ENCODE data around the gene OR2D2. TPM values are rescaled to one million over a fixed set of nuclear protein-coding genes. Genes with fewer than 3 reads are reported as not detected.
"Not testable (repeated sequence)": the region's sequence is repeated elsewhere in the genome, so short reads cannot be mapped to it uniquely, and the experiment has no call there.

The OR2D2 gene, protein sequence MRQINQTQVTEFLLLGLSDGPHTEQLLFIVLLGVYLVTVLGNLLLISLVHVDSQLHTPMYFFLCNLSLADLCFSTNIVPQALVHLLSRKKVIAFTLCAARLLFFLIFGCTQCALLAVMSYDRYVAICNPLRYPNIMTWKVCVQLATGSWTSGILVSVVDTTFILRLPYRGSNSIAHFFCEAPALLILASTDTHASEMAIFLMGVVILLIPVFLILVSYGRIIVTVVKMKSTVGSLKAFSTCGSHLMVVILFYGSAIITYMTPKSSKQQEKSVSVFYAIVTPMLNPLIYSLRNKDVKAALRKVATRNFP
- 0.07 and 0.18 TPM in 2 replicates for total RNA-seq

DNA sequence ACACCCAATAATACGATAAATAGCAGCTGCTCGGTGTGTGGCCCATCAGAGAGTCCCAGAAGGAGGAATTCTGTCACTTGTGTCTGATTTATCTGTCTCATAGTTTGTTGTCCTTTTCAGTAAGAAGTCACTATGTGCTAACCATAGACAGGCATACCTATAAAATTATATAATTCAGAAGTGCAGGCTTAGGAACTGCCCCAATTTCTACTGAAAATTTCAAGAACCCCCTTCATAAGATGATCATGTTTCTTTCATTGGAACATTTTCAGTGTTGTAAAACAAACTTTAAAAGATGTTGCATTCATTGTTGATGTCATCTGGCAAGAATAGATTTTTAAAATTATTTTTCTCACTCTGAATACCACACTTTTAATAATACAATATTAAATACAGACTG lies at the start of gene OR2D2:
OR2D2 (minus strand) TSS at position 101 of the 400 bp plus-strand sequence; CDS start at position 101, 0 bp downstream.
- DNase-seq (ENCODE audit: low read depth, low spot score), result no peak

DNA sequence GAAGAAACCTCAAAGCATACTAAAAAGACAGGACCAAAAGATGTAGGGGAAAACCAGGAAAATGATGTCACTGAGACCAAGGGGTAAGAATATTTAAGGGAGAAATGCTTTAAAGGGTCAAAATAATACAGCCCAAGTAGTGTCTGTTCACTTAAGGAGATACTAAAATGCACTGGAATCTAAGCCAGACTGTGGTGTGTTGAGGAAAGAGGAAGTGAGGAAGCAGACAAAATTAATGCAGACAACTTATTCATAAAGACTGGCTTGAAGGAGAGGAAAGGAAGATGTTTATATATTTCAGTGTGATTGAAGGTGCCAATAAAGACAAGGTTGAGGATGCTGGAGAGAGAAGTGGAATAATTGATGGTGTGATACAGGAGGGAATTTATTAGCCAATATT lies 49.7 kb upstream of the OR2D2 start:
- no peak for DNase-seq (ENCODE audit: low read depth, low spot score)

DNA sequence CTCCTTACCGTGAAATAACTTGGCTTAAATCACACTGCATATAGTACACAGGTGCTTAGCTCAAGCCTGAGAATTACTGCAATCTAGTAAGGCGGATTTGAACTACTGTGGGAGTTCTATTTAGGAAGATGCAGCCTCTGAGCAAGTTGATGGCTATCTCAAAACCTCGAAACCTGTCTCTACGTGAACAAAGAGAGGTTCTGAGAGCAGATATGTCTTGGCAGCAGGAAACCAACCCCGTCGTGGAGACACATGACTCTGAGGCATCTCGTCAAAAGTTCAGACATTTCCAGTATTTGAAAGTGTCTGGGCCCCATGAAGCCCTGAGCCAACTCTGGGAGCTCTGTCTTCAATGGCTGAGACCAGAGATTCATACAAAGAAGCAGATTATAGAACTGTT lies 39.8 kb upstream of the OR2D2 start:
- DNase-seq (ENCODE audit: low read depth, low spot score), result no peak

DNA sequence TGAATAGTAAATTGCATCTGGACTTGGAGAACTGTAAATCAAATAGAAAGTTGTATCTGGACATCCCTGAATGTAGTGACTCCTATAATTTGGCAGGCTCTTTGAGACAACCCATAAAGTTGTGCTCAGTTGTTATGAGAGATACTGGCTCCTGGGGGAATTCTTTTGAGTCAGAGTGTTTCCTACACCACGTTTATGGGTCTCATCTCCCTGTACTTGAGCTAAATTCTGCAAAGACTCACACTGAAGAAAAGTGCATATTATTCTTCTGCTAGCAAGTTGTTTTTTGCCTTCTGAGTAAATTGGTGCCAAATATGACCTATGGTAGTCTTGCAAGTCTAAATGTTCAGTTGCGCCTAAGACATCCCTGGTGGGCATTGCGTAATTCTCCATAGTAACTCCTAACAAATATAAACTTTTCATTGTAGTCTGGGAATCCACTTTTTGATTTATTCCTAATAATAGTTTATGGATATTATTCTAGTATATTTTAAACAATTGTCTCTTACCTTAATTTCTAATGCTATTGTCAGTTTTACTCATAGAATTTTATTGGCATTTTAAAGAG lies 38.9 kb upstream of the OR2D2 start:
- no peak for DNase-seq (ENCODE audit: low read depth, low spot score)

DNA sequence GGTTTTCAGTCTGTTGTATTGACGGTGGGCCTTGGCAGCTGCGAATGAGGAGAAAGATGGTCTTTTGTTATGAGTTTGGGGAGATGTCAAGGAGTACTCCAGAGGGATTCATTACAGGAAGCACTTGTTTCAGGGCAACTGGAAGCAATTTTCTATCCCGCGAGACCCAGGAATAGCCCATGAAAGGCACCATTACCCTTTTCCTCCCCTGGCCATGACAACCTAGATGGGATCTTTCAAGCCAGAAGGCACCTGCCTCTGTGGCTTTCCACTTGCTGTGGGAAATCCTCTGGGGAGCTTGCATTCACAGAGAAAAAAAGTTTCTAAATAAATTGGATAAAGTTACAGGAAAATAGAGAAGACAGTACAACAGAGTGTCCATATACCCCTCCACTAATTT lies 36.6 kb upstream of the OR2D2 start:
- DNase-seq (ENCODE audit: low read depth, low spot score), result no peak

DNA sequence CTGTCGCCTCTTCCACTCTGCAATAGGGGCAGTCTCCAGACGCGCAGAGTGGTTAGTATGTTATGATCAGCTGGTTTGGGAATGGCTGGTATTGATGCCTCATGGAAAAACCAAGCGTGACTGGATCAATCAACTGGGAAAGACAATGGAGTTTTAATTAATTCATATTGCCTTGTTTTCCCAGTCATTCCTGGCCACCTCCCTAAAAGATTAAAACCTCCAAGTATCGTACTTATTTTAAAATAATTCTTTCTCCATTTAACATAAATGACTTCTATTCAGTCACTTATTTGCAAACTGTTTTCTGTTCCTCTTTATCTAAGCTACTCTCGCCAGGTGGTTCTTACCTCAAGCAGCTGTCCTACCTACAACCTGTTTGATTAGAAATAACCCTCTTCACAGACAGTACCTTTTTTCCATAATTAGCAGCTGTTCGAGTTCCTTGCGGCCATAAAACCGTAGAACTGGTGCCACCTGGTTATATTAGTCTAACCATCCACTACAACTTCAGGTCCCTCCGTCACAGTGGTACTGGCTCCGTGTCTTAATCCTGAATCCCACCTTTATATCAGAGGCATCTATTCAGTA lies 34.8 kb upstream of the OR2D2 start:
- no peak for DNase-seq (ENCODE audit: low read depth, low spot score)

DNA sequence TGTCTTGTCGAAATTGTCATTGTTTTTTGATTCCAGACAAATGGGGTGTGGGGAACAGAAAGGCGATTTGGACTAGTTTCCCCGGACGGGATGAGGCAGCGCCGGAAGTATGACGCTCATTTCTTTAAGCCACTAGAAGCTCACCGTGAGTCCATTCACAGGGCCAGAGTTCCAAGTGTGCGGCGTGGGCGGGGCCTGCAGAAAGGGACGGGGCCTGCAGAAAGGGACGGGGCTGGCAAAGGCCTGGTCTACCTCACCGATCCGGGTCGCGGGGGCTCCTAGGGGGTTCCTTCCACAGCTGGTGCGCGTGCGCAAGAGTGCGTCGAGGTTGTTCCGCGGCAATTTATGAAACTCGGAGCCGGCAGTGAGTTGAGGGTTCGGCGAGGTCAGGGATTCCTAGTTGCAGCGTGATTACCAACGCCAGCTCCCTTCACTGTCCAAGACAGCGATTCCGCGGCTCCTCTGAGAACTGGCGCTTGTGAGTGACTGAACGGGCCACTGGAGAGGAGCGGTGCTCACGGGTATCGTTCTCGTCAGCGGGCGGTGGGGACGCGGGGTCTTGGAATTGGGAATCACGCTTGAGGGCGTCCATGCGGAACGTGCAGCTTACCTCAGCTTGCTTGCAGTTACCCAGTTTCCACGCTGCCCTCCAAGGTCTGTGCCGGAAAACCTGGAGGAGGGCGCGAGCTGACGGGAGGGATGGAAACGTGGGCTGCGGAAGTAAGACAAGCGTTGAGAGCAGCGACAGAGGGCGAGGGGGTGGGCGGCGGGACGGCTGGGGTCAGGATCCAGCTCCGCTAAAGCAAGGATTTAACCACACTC lies 34.1 kb upstream of the OR2D2 start, which contains the start of gene ZNF215:
ZNF215 (plus strand) TSS at position 219 of the 822 bp plus-strand sequence. CDS start 5,847 bp downstream, outside the sequence.
- DNase-seq (ENCODE audit: low read depth, low spot score), result peak; percentile 22

DNA sequence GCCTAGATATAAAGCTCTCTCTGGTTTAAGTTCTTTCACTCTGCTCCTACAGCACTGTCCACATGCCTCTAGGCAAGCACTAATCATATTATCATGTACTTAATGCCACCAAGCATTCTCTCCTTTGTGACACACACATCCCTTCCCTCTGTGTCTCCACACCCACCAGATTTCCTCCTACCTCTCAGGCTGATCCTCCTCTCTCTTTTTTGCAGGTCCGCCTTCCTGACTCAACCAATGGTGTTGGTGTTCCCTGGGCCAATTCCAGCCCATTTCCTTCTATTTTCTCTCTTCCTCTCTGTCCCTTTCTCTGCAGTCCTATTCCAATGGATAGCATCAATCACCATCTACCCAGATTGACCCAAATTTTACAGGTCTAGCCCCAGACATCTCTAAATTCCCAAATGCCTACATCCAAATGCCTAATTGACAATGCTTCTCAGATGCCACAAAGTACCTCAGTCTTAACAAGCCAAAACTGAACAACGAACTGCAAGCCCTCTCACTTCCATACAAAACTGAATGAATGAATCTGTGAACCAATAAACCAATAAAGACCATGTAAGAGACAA lies 33.4 kb upstream of the OR2D2 start:
- no peak for DNase-seq (ENCODE audit: low read depth, low spot score)

DNA sequence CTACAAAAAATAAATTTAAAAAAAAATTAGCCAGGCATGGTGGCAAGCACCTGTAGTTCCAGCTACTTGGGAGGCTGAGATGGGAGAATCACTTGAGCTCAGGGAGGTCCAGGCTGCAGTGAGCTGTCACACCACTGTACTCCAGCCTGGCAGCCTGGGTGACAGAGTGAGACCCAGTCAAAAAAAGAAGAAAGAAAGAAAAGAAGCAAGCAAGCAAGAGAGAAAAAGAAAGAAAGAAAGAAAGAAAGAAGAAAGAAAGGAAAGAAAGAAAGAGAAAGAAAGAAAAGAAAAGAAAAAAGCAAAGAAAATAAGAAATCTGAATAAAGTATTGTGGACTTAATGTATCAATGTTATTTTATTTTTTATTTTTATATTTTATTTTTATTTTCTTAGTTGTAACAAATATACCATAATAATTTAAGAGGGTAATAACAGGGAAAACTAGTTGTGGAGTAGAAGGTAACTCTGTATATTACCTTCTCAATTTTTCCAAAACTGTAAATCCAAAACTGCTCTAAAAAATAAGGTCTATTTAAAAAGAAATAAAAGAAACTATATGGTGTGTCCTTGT lies 32.8 kb upstream of the OR2D2 start:
- DNase-seq (ENCODE audit: low read depth, low spot score), result no peak

DNA sequence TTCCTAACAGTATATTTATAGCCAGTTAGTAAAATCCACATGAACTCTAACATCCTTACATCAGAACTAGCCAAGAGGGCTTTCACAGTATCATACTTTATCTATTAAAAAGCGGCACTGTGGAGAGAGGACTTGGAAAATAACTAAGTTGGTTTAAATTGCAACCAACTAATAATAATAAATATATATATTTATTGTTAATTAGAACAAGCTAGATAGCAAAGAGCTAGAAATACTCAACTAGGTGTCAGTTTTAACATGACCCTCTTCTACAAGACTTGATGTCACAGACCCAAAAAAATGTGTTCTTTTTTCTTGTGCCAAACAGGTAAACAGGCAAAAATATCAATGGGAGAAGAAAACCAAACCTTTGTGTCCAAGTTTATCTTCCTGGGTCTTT lies 28.4 kb upstream of the OR2D2 start, which contains the start of gene OR2D3:
OR2D3 (plus strand) TSS at position 301 of the 400 bp plus-strand sequence; CDS start at position 301, 0 bp downstream.
- no peak for DNase-seq (ENCODE audit: low read depth, low spot score)

DNA sequence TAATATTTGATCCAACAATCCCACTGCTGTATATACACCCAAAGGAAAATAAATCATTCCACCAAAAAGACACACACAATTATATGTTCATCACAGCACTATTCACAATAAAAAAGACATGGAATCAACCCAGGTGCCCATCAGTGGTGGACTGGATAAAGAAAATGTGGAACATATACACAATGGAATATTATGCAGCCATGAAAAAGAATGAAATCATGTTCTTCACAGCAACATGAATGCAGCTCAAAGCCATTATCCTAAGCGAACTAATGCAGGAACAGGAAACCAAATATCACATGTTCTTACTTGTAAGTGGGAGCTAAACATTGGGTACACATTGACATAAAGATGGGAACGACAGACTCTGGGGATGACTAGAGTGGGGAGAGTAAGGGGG lies 27.4 kb upstream of the OR2D2 start:
- DNase-seq (ENCODE audit: low read depth, low spot score), result no peak

DNA sequence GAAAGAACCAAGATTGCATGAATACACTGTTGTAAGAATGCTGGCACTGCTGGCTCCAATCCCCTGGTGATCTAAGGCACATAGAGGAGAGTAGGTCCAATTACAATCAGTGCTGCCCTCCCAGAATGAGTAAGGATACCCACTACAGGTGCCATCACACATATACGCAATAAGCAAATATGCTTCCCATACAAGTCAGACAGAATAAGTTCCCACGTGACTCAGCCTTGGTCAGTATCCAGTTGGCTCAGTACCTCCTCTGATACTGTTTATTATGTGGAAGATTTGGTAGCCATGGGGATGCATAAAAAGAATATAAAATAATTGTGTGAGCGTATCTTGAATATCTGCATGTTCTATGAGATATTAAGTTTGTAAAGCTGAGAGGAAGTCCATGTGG lies 19.6 kb upstream of the OR2D2 start:
- peak; percentile 29 for DNase-seq (ENCODE audit: low read depth, low spot score)

DNA sequence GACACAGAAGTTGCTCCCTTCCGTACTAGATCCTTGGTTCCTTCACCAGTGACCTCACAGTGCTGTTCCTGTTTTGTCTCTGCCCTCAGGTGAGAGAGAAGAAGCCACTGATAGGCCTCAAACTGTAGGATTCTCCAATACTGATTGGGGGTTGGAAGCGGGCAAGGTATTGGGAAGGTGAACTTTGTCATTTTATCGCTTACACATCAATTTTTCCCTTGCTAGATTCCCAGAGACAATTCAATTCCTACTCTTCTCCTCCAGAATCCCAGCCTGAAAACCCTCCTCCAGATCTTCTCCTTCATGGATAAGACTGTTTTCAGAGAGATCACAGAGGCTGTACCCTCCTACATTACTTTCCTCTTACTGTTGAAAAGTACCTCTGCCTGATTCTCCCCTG lies 19.1 kb upstream of the OR2D2 start:
- DNase-seq (ENCODE audit: low read depth, low spot score), result no peak

DNA sequence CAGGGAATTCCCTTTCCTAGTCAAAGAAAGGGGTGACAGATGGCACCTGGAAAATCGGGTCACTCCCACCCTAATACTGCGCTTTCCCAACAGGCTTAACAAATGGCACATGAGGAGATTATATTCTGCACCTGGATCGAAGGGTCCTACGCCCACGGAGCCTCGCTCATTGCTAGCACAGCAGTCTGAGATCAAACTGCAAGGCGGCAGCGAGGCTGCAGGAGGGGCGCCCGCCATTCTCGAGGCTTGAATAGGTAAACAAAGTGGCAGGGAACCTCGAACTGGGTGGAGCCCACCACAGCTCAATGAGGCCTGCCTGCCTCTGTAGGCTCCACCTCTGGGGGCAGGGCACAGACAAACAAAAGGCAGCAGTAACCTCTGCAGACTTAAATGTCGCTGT lies 12.5 kb upstream of the OR2D2 start:
- not testable (repeated sequence) for DNase-seq (ENCODE audit: low read depth, low spot score)

DNA sequence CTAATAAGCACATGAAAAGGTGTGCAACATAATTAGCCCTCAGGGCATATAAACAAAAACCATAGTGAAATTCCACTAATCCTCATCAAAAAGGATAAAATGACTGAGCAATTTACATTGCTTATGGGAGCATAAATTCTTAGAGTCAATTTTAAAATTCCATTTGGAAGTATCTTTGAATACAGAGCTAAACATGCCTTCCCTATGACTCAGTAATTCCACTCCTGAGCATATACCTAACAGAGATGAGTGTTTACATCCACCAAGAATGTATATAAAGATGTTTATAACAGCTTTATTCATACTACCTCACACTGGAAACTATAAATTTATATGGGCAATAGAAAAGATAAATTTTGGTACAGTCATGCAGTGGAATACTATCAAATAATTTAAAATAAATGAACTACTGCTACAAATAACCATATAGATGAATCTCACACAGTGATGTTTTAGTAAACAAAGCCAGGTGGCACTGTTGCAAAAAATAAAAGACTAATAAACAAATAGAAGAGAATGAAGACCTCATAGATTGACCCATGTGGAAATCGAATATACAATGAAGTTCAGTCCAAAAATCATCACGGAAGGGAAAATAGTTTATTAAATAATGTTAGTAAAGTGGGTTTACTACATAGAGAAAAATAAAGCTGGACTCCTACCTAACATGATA lies 8.2 kb upstream of the OR2D2 start:
- no peak for DNase-seq (ENCODE audit: low read depth, low spot score)

DNA sequence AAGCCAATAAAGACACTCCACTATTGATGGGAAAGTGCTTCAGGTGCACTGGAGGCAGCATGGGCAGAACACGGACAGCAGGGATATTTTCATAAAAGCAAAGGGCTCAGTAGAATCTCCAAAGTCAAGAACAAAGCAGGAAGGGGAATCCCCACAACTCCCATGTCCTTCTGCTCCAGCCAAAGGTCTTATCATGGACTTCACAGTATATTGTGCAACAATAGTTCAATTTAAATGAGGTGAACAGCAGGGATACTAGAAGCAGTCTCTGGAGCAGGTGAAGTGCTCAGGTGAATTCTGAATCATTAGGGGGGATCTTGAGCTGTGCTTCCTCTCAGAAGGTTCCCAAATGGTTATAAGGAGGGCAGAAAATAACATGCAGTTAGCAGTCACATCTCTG lies 6.6 kb upstream of the OR2D2 start:
- DNase-seq (ENCODE audit: low read depth, low spot score), result no peak

DNA sequence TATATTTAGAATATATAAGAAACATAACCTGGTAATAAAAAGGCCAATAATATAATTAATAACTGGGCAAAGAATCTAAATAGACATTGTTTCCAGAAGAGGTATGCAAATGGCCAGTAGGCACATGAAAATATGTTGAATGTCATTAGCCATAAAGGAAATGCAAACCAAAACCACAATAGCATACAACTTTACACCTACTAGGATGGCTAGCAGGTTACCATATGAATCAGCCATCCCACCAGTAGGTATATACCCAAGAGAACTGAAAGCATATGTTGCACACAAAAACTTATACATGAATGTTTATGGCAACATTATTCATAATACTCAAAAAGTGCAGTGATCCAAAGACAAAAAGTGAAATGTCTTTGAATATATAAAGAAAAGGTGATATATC lies 2.7 kb upstream of the OR2D2 start:
- no peak for DNase-seq (ENCODE audit: low read depth, low spot score)

DNA sequence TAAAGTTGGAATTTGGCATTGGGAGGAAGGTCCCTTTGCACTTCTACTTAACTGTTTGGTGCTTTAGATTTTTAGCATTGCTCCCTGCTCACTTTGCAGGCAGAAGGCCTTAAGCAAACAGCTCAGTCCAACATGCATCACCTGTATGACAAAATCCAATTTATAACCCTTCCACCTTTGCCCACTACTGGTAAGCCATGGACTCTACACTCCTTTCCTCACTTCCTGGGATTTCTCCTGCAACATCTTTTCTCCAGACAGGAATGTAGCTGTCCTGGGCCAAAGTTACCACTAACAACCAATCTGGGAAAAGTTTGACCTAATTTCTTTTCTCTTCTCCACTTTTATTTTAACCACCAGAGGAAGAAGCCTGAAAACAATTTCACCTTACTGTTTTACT lies 1.8 kb upstream of the OR2D2 start:
- no peak for DNase-seq (ENCODE audit: low read depth, low spot score)

DNA sequence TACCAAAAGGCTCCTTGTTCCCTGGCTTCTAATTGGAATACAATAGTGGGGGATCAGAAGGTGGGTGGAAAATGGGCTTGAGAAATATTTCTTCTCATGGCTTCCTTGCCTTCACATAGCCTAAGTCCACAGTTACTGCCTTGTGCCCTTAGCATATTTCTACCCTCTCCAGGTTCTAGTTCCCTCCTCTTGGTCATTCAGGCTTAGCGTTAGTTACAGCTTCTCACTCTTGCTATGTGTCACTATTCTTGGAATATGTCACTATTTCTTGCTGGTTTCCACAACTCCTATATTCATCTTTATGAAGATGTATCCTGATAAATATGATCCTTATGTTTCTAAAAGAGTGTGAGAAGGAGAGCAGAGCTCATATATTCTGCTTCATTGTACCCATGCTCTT lies 2.5 kb downstream of the OR2D2 start:
- no peak for DNase-seq (ENCODE audit: low read depth, low spot score)

DNA sequence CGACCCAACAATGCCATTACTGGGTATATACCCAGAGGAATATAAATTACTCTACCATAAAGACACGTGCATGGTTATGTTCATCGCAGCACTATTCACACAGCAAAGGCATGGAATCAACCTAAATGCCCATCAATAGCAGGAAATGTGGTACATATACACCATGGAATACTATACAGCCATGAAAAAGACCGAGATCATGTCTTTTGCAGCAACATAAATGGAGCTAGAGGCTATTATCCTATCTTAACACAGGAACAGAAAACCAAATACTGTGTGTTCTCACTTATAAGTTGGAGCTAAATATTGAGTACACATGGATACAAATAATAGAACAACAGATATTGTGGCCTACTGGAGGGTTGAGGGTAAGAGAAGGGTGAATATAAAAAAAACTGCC lies 3.5 kb downstream of the OR2D2 start:
- DNase-seq (ENCODE audit: low read depth, low spot score), result no peak

DNA sequence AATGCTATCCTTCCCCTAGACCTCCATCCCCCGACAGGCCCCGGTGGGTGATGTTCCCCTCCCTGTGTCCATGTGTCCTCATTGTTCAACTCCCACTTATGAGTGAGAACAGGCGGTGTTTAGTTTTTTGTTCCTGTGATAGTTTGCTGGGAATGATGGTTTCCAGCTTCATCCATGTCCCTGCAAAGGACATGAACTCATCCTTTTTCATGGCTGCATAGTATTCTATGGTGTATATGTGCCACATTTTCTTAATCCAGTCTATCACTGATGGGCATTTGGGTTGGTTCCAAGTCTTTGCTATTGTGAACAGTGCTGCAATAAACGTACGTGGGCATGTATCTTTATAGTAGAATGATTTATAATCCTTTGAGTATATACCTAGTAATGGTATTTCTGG lies 4.6 kb downstream of the OR2D2 start:
- not testable (repeated sequence) for DNase-seq (ENCODE audit: low read depth, low spot score)

Data from pulmonary artery endothelial cell (primary cell).